ENCODE results near the gene SNRPN.
"Not testable (repeated sequence)": the region's sequence is repeated elsewhere in the genome, so short reads cannot be mapped to it uniquely, and the experiment has no call there.

The SNRPN gene

GRCh38 chr15:24954783-24955530 is at the start of gene SNRPN, which contains the start of gene SNURF:
SNRPN (plus strand) TSS chr15:24954987; CDS start chr15:24974454, 19,467 bp downstream.
SNURF (plus strand) TSS chr15:24954987; CDS start chr15:24955049, 62 bp downstream.
- peak; percentile 6 for DNase-seq

- no peak for DNase-seq
These were observed 38.3 kb upstream of the SNRPN start for GRCh38 chr15:24916305-24917009.

- DNase-seq: no peak
These were observed 37.4 kb upstream of the SNRPN start for GRCh38 chr15:24917431-24917830.

DNA sequence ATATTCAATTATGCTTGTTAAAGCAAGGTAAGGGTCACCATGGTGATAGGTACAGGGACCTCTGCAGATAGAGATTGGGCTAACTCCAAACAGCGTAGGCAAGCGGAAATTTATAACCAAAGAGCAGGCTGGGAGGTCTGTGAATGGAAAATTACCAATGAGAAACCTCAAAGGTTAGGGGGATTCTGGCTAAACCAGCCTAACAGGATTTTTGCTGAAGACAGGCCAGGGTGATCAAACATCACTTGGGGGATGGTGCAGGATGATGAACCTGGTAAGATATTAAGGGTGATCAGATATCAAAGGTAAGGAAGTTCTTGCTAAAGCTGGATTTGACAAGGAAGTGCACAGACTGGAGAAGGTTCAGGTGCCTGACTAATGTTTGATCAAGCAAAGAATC is 35.3 kb upstream of the SNRPN start:
- no peak for DNase-seq

- DNase-seq: not testable (repeated sequence)
These were observed 32.0 kb upstream of the SNRPN start for GRCh38 chr15:24922781-24923180.

GRCh38 chr15:24924153-24924552 is 30.6 kb upstream of the SNRPN start:
- no peak for DNase-seq

GRCh38 chr15:24924621-24925020 is 30.2 kb upstream of the SNRPN start:
- no peak for DNase-seq

DNA sequence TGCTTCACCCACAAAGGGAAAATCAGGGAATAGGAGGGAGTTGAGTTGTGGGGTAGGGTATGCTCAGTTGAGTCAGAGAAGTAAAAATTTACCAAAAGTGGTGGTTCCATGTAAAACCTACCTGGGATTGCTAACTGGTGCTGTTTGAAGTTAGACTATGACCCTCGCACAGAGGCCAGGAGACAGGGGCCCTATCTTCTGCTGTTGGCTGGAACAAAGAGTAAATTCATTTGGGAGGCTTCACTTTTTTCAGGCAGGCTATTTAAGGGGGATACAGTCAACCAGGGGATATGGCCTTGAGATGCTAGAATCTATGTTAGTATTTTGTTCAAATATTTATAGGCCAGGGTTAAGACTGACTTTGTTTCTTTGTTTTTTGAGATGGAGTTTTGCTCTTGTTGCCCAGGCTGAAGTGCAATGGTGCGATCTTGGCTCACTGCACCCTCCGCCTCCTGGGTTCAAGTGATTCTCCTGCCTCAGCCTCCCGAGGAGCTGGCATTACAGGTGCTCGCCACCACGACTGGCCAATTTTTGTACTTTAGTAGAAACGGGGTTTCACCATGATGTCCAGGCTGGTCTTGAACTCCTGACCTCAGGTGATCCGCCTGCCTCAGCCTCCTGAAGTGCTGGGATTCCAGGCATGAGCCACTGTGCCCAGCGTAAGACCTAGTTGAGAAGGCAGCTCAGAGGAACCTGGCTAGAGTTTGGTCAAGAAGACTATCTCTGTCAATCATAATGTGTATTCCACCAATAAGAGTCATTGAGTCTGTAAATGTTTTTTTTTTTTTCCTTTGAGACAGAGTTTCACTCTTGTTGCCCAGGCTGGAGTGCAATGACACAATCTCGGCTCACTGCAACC is 22.7 kb upstream of the SNRPN start:
- DNase-seq: not testable (repeated sequence)

DNA sequence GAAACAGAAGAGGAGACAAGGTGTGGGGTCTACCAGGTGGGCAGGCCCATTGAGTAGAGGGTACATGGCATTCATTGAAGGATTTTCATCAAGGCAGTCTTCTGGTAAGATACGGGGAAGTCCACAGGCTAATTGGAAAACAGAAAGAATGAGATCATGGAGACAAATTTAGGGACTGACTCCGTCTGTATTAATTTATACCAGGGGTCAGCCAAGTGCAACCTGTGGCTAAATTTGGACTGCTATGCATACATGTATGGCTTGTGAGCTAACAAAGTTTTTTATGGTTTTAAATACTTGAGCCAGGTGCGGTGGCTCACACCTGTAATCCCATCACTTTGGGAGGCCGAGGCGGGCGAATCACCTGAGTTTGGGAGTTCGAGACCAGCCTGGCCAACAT is 21.1 kb upstream of the SNRPN start:
- no peak for DNase-seq

- DNase-seq: not testable (repeated sequence)
These were observed 16.6 kb upstream of the SNRPN start for GRCh38 chr15:24938224-24938623.

- no peak for DNase-seq
These were observed 14.6 kb upstream of the SNRPN start for GRCh38 chr15:24940236-24940635.

- DNase-seq: no peak
These were observed 11.4 kb upstream of the SNRPN start for GRCh38 chr15:24943361-24943760.

DNA sequence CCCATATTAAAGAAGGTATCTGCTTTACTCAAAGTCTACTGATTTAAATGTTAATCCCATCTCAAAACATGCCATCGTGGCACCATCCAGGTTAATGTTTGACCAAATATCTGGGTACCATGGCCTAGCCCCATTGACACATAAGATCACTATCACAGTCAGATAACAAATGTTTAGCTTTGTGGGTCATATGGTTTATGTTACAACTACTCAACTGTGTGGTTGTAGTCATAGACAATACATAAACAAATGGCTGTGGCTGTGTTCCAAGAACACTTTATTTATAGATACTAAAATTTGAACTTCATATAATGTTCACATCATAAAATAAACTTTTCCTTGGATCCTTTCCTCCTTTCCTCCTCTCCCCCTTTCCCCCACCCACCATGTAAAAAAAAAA is 9.8 kb upstream of the SNRPN start:
- no peak for DNase-seq

- DNase-seq: peak; percentile 5
These were observed 9.1 kb upstream of the SNRPN start for GRCh38 chr15:24945711-24946110.

GRCh38 chr15:24948495-24948894 is 6.3 kb upstream of the SNRPN start:
- no peak for DNase-seq

DNA sequence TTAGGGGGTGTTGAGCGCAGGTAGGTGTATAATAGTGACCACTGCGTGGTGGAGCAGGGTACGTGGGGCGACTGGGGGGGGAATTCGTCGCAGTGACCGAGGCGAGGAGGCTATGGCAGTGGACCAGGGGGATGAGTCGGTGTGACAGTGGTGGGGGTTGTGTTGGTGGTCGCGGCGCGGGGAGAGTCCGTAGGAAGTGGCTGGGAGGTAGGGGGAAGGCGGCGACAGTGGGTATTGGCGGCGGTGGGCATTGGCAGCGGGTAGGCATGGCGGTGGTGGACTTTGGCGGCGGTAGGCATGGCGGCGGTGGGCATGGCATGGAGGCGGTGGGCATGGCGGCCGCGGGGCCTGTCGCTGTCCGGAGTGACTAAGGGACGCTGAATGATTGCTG is 739 bp downstream of the SNRPN start:
- no peak for DNase-seq

- DNase-seq: peak; percentile 79
These were observed 1.5 kb downstream of the SNRPN start for GRCh38 chr15:24956111-24956838.

DNA sequence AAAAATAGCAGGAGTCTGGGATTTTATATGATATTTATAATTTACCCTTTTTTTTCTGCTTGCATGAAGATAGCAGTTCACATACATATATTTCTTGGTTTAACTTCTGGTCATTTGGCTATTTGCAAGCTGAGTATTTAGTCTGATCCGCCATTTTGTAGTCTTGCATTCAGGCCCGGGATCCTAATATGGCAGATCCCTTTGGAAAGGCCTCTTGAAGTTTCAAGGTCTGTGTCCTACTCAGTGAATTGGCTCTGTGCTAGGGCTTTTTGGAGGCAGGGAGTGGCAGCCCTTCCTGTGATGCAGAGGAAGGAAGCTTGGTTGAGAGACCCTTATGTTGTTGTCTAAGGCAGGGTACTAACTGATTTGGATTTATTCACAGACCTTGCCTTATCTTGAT is 2.9 kb downstream of the SNRPN start:
- DNase-seq: no peak

- no peak for DNase-seq
These were observed 7.2 kb downstream of the SNRPN start for GRCh38 chr15:24961967-24962366.

DNA sequence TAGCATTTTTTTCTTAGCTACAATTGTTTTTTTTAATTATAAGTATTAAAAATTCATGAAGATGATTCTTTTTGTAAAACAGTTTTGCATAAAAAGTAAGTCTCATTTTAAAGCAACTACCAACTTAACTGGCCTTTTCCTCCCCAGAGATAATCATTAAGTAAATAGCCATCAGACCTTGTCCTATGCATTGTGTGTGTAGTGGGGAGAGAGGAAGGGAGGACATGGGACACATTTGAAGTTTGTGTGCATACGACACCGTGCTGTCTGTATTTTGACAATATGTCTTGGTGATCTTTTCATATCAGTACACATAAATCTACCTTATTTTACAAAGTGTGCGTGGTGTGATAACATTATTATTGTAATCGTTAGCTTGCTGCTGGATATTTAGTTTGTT is 8.1 kb downstream of the SNRPN start:
- DNase-seq: no peak

- no peak for DNase-seq
These were observed 11.7 kb downstream of the SNRPN start for GRCh38 chr15:24966364-24967103.

- DNase-seq: no peak
These were observed 16.3 kb downstream of the SNRPN start for GRCh38 chr15:24971052-24971451.

Measured in DMS 273 treated with DMSO at 0.1 percent for 48 hours (cell line).